ENCODE measurements around the gene MMAB. TPM values are rescaled to one million over a fixed set of nuclear protein-coding genes. Genes with fewer than 3 reads are reported as not detected.

Gene MMAB
- total RNA-seq, 3 donors from 2014 or later = 33.1 to 49.3 (median 38.4) TPM

- H3K9me3 Mint-ChIP-seq = no peaks in the 10 kb centered on the region
- ATAC-seq = no peak
- H3K27me3 Mint-ChIP-seq (ENCODE audit: low read depth) = no peaks in the 10 kb centered on the region
Measured at GRCh38 chr12:109538191-109538863, 35.0 kb downstream of the MMAB start.

GRCh38 chr12:109537136-109537535, 36.2 kb downstream of the MMAB start:
- no peaks in the 10 kb centered on the region for H3K4me1 Mint-ChIP-seq (ENCODE audit: low read depth)
- H3K36me3 Mint-ChIP-seq (ENCODE audit: insufficient read depth) = peaks cover 8% of the 10 kb centered on the region
- H3K9me3 Mint-ChIP-seq = no peaks in the 10 kb centered on the region
- H3K4me3 Mint-ChIP-seq = no peak overlapping the region
- H3K27me3 Mint-ChIP-seq (ENCODE audit: low read depth) = no peaks in the 10 kb centered on the region
- no peak for ATAC-seq
- no peak for DNase-seq

More at GRCh38 chr12:109538191-109538863, 35.0 kb downstream of the MMAB start:
- Mint-ChIP-seq H3K4me1 (ENCODE audit: low read depth) (no peaks in the 10 kb centered on the region), H3K36me3 (ENCODE audit: insufficient read depth) (peaks cover 6% of the 10 kb centered on the region), H3K4me3 (no peak overlapping the region)
- DNase-seq = no peak

GRCh38 chr12:109535863-109536250, 37.4 kb downstream of the MMAB start:
- Mint-ChIP-seq H3K9me3 (no peaks in the 10 kb centered on the region), H3K36me3 (ENCODE audit: insufficient read depth) (peaks cover 10% of the 10 kb centered on the region), H3K4me1 (ENCODE audit: low read depth) (no peaks in the 10 kb centered on the region), H3K27me3 (ENCODE audit: low read depth) (no peaks in the 10 kb centered on the region), H3K4me3 (no peak overlapping the region)
- DNase-seq = no peak
- ATAC-seq = no peak

- Mint-ChIP-seq H3K27me3 (ENCODE audit: low read depth) (no peaks in the 10 kb centered on the region), H3K4me1 (ENCODE audit: low read depth) (no peaks in the 10 kb centered on the region), H3K4me3 (no peak overlapping the region), H3K9me3 (no peaks in the 10 kb centered on the region), H3K36me3 (ENCODE audit: insufficient read depth) (peaks cover 11% of the 10 kb centered on the region)
- DNase-seq (no peak), ATAC-seq (no peak)
Measured at GRCh38 chr12:109535231-109535862, 38.0 kb downstream of the MMAB start.

GRCh38 chr12:109534456-109534855, 38.8 kb downstream of the MMAB start:
- Mint-ChIP-seq H3K36me3 (ENCODE audit: insufficient read depth) (peaks cover 14% of the 10 kb centered on the region), H3K4me3 (no peak overlapping the region), H3K9me3 (no peaks in the 10 kb centered on the region), H3K4me1 (ENCODE audit: low read depth) (no peaks in the 10 kb centered on the region), H3K27me3 (ENCODE audit: low read depth) (no peaks in the 10 kb centered on the region)
- no peak for ATAC-seq
- no peak for DNase-seq

GRCh38 chr12:109533487-109533740, 39.9 kb downstream of the MMAB start:
- ATAC-seq = no peak
- H3K4me3 Mint-ChIP-seq = no peak overlapping the region
- no peaks in the 10 kb centered on the region for H3K4me1 Mint-ChIP-seq (ENCODE audit: low read depth)
- H3K9me3 Mint-ChIP-seq = no peaks in the 10 kb centered on the region
- DNase-seq = no peak
- H3K36me3 Mint-ChIP-seq (ENCODE audit: insufficient read depth) = peaks cover 14% of the 10 kb centered on the region
- H3K27me3 Mint-ChIP-seq (ENCODE audit: low read depth) = no peaks in the 10 kb centered on the region

GRCh38 chr12:109532721-109533486, 40.4 kb downstream of the MMAB start:
- Mint-ChIP-seq H3K27me3 (ENCODE audit: low read depth) (no peaks in the 10 kb centered on the region), H3K4me1 (ENCODE audit: low read depth) (no peaks in the 10 kb centered on the region), H3K9me3 (no peaks in the 10 kb centered on the region), H3K36me3 (ENCODE audit: insufficient read depth) (peaks cover 14% of the 10 kb centered on the region), H3K4me3 (no peak overlapping the region)
- no peak for ATAC-seq
- DNase-seq = no peak

GRCh38 chr12:109531411-109531810, 41.9 kb downstream of the MMAB start:
- Mint-ChIP-seq H3K27me3 (ENCODE audit: low read depth) (no peaks in the 10 kb centered on the region), H3K9me3 (no peaks in the 10 kb centered on the region), H3K4me3 (no peak overlapping the region), H3K36me3 (ENCODE audit: insufficient read depth) (peaks cover 19% of the 10 kb centered on the region), H3K4me1 (ENCODE audit: low read depth) (no peaks in the 10 kb centered on the region)
- ATAC-seq (no peak), DNase-seq (no peak)

GRCh38 chr12:109529691-109530640, 43.3 kb downstream of the MMAB start:
- peaks cover 20% of the 10 kb centered on the region for H3K36me3 Mint-ChIP-seq (ENCODE audit: insufficient read depth)
- no peaks in the 10 kb centered on the region for H3K4me1 Mint-ChIP-seq (ENCODE audit: low read depth)
- H3K4me3 Mint-ChIP-seq = no peak overlapping the region
- ATAC-seq = no peak
- no peaks in the 10 kb centered on the region for H3K9me3 Mint-ChIP-seq
- no peaks in the 10 kb centered on the region for H3K27me3 Mint-ChIP-seq (ENCODE audit: low read depth)
- DNase-seq = no peak

- ATAC-seq (no peak), DNase-seq (no peak)
- Mint-ChIP-seq H3K4me3 (no peak overlapping the region), H3K36me3 (ENCODE audit: insufficient read depth) (peaks cover 25% of the 10 kb centered on the region), H3K9me3 (no peaks in the 10 kb centered on the region), H3K27me3 (ENCODE audit: low read depth) (no peaks in the 10 kb centered on the region), H3K4me1 (ENCODE audit: low read depth) (no peaks in the 10 kb centered on the region)
Measured at GRCh38 chr12:109527489-109528123, 45.7 kb downstream of the MMAB start.

GRCh38 chr12:109525279-109525585, 48.1 kb downstream of the MMAB start:
- Mint-ChIP-seq H3K27me3 (ENCODE audit: low read depth) (no peaks in the 10 kb centered on the region), H3K4me3 (no peak overlapping the region), H3K36me3 (ENCODE audit: insufficient read depth) (peaks cover 34% of the 10 kb centered on the region), H3K9me3 (no peaks in the 10 kb centered on the region), H3K4me1 (ENCODE audit: low read depth) (no peaks in the 10 kb centered on the region)
- DNase-seq (no peak), ATAC-seq (no peak)

- ATAC-seq (no peak), DNase-seq (no peak)
- Mint-ChIP-seq H3K27me3 (ENCODE audit: low read depth) (no peaks in the 10 kb centered on the region), H3K4me1 (ENCODE audit: low read depth) (no peaks in the 10 kb centered on the region), H3K9me3 (no peaks in the 10 kb centered on the region), H3K4me3 (no peak overlapping the region), H3K36me3 (ENCODE audit: insufficient read depth) (peaks cover 35% of the 10 kb centered on the region)
Measured at GRCh38 chr12:109524466-109525278, 48.6 kb downstream of the MMAB start.

- Mint-ChIP-seq H3K27me3 (ENCODE audit: low read depth) (no peaks in the 10 kb centered on the region), H3K4me3 (no peak overlapping the region), H3K9me3 (no peaks in the 10 kb centered on the region), H3K4me1 (ENCODE audit: low read depth) (no peaks in the 10 kb centered on the region), H3K36me3 (ENCODE audit: insufficient read depth) (peaks cover 42% of the 10 kb centered on the region)
- no peak for ATAC-seq
- DNase-seq = no peak
Measured at GRCh38 chr12:109523504-109523903, 49.8 kb downstream of the MMAB start.

Measured in activated T-cell treated with anti-CD3 and anti-CD28 coated beads, Interleukin-2, amount 50 U/mL, for 4 hours (primary cell).